Measurements from ENCODE around the gene GIPR. TPM values are rescaled to one million over a fixed set of nuclear protein-coding genes. Genes with fewer than 3 reads are reported as not detected.

The GIPR gene
- total RNA-seq, 1 donor from 2014 or later: not detected

Other genes with a start within 250 kb of the GIPR start
- gene ERCC1, start 244.3 kb upstream of the GIPR start, total RNA-seq: 56.5 and 63.1 TPM in 2 replicates
- gene FOSB, start 200.2 kb upstream of the GIPR start, total RNA-seq: 0.65 and 23.8 TPM in 2 replicates
- gene RTN2, start 171.2 kb upstream of the GIPR start, total RNA-seq: 9.0 and 10.2 TPM in 2 replicates
- gene PPM1N, start 169.8 kb upstream of the GIPR start, total RNA-seq: 0.60 and 1.5 TPM in 2 replicates
- 93.9 and 101 TPM in 2 replicates for gene VASP, start 160.7 kb upstream of the GIPR start, total RNA-seq
- gene OPA3, start 83.4 kb upstream of the GIPR start, total RNA-seq: 5.1 and 9.4 TPM in 2 replicates
- gene GPR4, start 66.0 kb upstream of the GIPR start, total RNA-seq: 3.2 and 5.0 TPM in 2 replicates
- gene EML2, start 28.8 kb upstream of the GIPR start, total RNA-seq: 18.9 and 26.1 TPM in 2 replicates
- 218 and 295 TPM in 2 replicates for gene SNRPD2, start 23.7 kb downstream of the GIPR start, total RNA-seq
- gene QPCTL, start 24.4 kb downstream of the GIPR start, total RNA-seq: 8.3 and 11.8 TPM in 2 replicates
- gene FBXO46, start 62.7 kb downstream of the GIPR start, total RNA-seq: 7.7 and 7.8 TPM in 2 replicates
- gene MEIOSIN, start 65.2 kb downstream of the GIPR start, total RNA-seq: not detected in 2 replicates
- gene SIX5, start 101.0 kb downstream of the GIPR start, total RNA-seq: 9.8 and 11.7 TPM in 2 replicates
- gene DMPK, start 114.3 kb downstream of the GIPR start, total RNA-seq: 10.9 and 12.4 TPM in 2 replicates
- gene DMWD, start 124.6 kb downstream of the GIPR start, total RNA-seq: 28.8 and 31.7 TPM in 2 replicates
- under 0.01 and 0.05 TPM in 2 replicates for gene RSPH6A, start 147.1 kb downstream of the GIPR start, total RNA-seq
- 32.7 and 55.1 TPM in 2 replicates for gene SYMPK, start 194.9 kb downstream of the GIPR start, total RNA-seq
- 0.14 TPM in 1 of 2 replicates, not detected in the other for gene FOXA3, start 196.1 kb downstream of the GIPR start, total RNA-seq
- 31.6 and 32.7 TPM in 2 replicates for gene IRF2BP1, start 217.9 kb downstream of the GIPR start, total RNA-seq
- 1.4 and 2.7 TPM in 2 replicates for gene MYPOP, start 234.4 kb downstream of the GIPR start, total RNA-seq
- not detected in 2 replicates for gene NANOS2, start 246.6 kb downstream of the GIPR start, total RNA-seq

Data from dermis blood vessel endothelial cell (primary cell).